Sigmoid colon (tissue), 4 donors: ENCODE data around the gene MSH4.

ENCODE experiments used
- POLR2AphosphoS5 ChIP-seq, 4 donors: sonication (generic); formaldehyde crosslinking; IDR thresholded peaks; one replicate each; pipeline ENCODE4 v1.6.1; 2017; ENCODE audit warnings: antibody characterized with exemption in 4 of 4
- TF ChIP-seq, protein P1 (sequence below), 4 experiments: fragments of 450-650 bp in 3 of 4; fragments of 200-600 bp in 1 of 4; IDR thresholded peaks; one replicate each; pipeline ENCODE4 v1.5.1; 2016 to 2019; ENCODE audit warnings: antibody characterized with exemption in 4 of 4, mild to moderate bottlenecking in 3 of 4, moderate library complexity in 2 of 4

- TF ChIP-seq, protein P1, sequence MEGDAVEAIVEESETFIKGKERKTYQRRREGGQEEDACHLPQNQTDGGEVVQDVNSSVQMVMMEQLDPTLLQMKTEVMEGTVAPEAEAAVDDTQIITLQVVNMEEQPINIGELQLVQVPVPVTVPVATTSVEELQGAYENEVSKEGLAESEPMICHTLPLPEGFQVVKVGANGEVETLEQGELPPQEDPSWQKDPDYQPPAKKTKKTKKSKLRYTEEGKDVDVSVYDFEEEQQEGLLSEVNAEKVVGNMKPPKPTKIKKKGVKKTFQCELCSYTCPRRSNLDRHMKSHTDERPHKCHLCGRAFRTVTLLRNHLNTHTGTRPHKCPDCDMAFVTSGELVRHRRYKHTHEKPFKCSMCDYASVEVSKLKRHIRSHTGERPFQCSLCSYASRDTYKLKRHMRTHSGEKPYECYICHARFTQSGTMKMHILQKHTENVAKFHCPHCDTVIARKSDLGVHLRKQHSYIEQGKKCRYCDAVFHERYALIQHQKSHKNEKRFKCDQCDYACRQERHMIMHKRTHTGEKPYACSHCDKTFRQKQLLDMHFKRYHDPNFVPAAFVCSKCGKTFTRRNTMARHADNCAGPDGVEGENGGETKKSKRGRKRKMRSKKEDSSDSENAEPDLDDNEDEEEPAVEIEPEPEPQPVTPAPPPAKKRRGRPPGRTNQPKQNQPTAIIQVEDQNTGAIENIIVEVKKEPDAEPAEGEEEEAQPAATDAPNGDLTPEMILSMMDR (IDR thresholded peaks at IDR 0.05), result no peak
- TF ChIP-seq POLR2AphosphoS5 (IDR thresholded peaks at IDR 0.05), result no peak
Observed at GRCh38 chr1:75811211-75811981, 14.7 kb downstream of the MSH4 start.
